PC-3 (cell line): ENCODE data around the gene CHRNB4. TPM values are rescaled to one million over a fixed set of nuclear protein-coding genes. Genes with fewer than 3 reads are reported as not detected.

Source experiments
- ATAC-seq: fragments of 200-7000 bp; cut with Tn5 transposase; 2 replicates; pipeline ENCODE4 v1.9.1; 2020; ENCODE audit warnings: mild to moderate bottlenecking, moderate library complexity
- BruUV-seq: library from RNA; stranded (reverse); fragments of 400-500 nt; replicated peaks from 2 replicates; lab custom pipeline; 2021; lab: Mats Ljungman, UMichigan
- CTCF ChIA-PET: fragments of 300-600 bp; sonication (Branson Sonifier 250); formaldehyde crosslinking; loops from one replicate; lab custom pipeline; 2022; ENCODE audit warnings: antibody characterized with exemption; lab: Charles Lee
- POLR2A ChIA-PET: fragments of 300-600 bp; sonication (Branson Sonifier 250); formaldehyde crosslinking; loops from one replicate; lab custom pipeline; 2022; ENCODE audit warnings: antibody characterized with exemption; ENCODE audit not compliant: unreplicated experiment; lab: Charles Lee
- DNase-seq: peaks from one replicate; pipeline ENCODE4 v3.0.0-alpha.2; 2015
- H2AFZ ChIP-seq: fragments of 300-600 bp; sonication (generic); 2 replicates; pipeline ENCODE4 v1.6.0; 2016; ENCODE audit warnings: antibody characterized with exemption, low read length
- H3F3A ChIP-seq: fragments of 300-600 bp; sonication (generic); one replicate; pipeline ENCODE4 v1.6.0; 2017; ENCODE audit warnings: antibody characterized with exemption, low read length, control low read depth, mild to moderate bottlenecking; ENCODE audit not compliant: unreplicated experiment
- H3K27ac ChIP-seq: fragments of 300-600 bp; sonication (generic); 2 replicates; pipeline ENCODE4 v1.5.1; 2016; ENCODE audit warnings: mild to moderate bottlenecking, low read length
- H3K27me3 ChIP-seq: fragments of 300-600 bp; sonication (generic); 2 replicates; pipeline ENCODE4 v1.6.1; 2016; ENCODE audit warnings: low read length, mixed read lengths
- H3K36me3 ChIP-seq: fragments of 300-600 bp; sonication (generic); 2 replicates; pipeline ENCODE4 v1.6.1; 2016; ENCODE audit warnings: low read depth, mixed run types, low read length, mixed read lengths
- H3K4me1 ChIP-seq: fragments of 300-600 bp; sonication (generic); 2 replicates; pipeline ENCODE4 v1.5.1; 2016; ENCODE audit warnings: low read length; ENCODE audit not compliant: insufficient read depth
- H3K4me2 ChIP-seq: fragments of 300-600 bp; sonication (generic); 2 replicates; pipeline ENCODE4 v1.6.0; 2016; ENCODE audit warnings: low read length
- H3K4me3 ChIP-seq: fragments of 300-600 bp; sonication (generic); 2 replicates; pipeline ENCODE4 v1.5.1; 2016; ENCODE audit warnings: mild to moderate bottlenecking, low read length, mixed read lengths
- H3K79me2 ChIP-seq: fragments of 300-600 bp; sonication (generic); 2 replicates; pipeline ENCODE4 v1.6.1; 2017; ENCODE audit warnings: low read length, mixed read lengths
- H3K9ac ChIP-seq: fragments of 300-600 bp; sonication (generic); 2 replicates; pipeline ENCODE4 v1.6.0; 2016; ENCODE audit warnings: mild to moderate bottlenecking, low read length
- H3K9me2 ChIP-seq: fragments of 300-600 bp; sonication (generic); replicated peaks from 2 replicates; pipeline ENCODE4 v1.6.1; 2016; ENCODE audit warnings: mixed run types, low read length, mixed read lengths
- H3K9me3 ChIP-seq: fragments of 300-600 bp; sonication (generic); 2 replicates; pipeline ENCODE4 v1.6.1; 2016; ENCODE audit warnings: low read length, mixed read lengths
- H4K20me1 ChIP-seq: fragments of 300-600 bp; sonication (generic); 2 replicates; pipeline ENCODE4 v1.6.1; 2016; ENCODE audit warnings: low read length, mixed read lengths
- CTCF ChIP-seq: fragments of 300-600 bp; sonication (generic); conservative IDR thresholded peaks from 2 replicates; pipeline ENCODE4 v1.5.1; 2017; ENCODE audit warnings: antibody characterized with exemption, low read depth, mild to moderate bottlenecking, low read length
- EZH2 ChIP-seq: fragments of 300-600 bp; sonication (generic); IDR thresholded peaks from one replicate; pipeline ENCODE4 v1.6.1; 2017; ENCODE audit warnings: antibody characterized with exemption, mild to moderate bottlenecking, low read length; ENCODE audit not compliant: unreplicated experiment
- EZH2phosphoT487 ChIP-seq: fragments of 300-600 bp; sonication (generic); IDR thresholded peaks from 2 replicates; pipeline ENCODE4 v1.6.1; 2018; ENCODE audit warnings: mild to moderate bottlenecking, antibody characterized with exemption, low read length, borderline replicate concordance
- intact Hi-C: fragments of 100-400 bp; cut with micrococcal nuclease; formaldehyde crosslinking; loops from 2 replicates; pipeline ENCODE4 v1.9.0; 2023
- total RNA-seq: library from RNA; depleted of rRNA; stranded (reverse); fragments of >200 nt; gene quantifications from 2 replicates; pipeline ENCODE4 v1.2.3, GENCODE V29; 2014

The CHRNB4 gene
- total RNA-seq, 1 experiment from 2014 or later, result not detected

- H3K36me3 ChIP-seq, result no peaks in the 10 kb centered on the region
- H3K9me3 ChIP-seq, result no peaks in the 10 kb centered on the region
- DNase-seq (no peak), ATAC-seq (no peak)
- TF ChIP-seq EZH2 (no peak), EZH2phosphoT487 (no peak), CTCF (no peak)
- no peaks in the 10 kb centered on the region for H3K4me1 ChIP-seq
- no peak overlapping the region for H2AFZ ChIP-seq
- BruUV-seq, result no TSS peak
- H3K27ac ChIP-seq, result no peak overlapping the region
- intact Hi-C loops, result no loop called here
- ChIA-PET CTCF (no interaction called here), POLR2A (no interaction called here)
- no peaks in the 10 kb centered on the region for H3K27me3 ChIP-seq
- H3K4me3 ChIP-seq, result no peak overlapping the region
- no peak overlapping the region for H3K9ac ChIP-seq
- no peaks in the 10 kb centered on the region for H4K20me1 ChIP-seq
- H3K9me2 ChIP-seq, result no peaks in the 10 kb centered on the region
- H3F3A ChIP-seq, result no peaks in the 10 kb centered on the region
- H3K79me2 ChIP-seq, result no peaks in the 10 kb centered on the region
- no peak overlapping the region for H3K4me2 ChIP-seq
Measured at GRCh38 chr15:78679089-78679511, 38.1 kb upstream of the CHRNB4 start.

GRCh38 chr15:78676424-78677110 lies 35.6 kb upstream of the CHRNB4 start:
- DNase-seq (no peak), ATAC-seq (no peak)
- BruUV-seq, result no TSS peak
- ChIA-PET POLR2A (no interaction called here), CTCF (no interaction called here)
- no peaks in the 10 kb centered on the region for H3K79me2 ChIP-seq
- no peak overlapping the region for H3K27ac ChIP-seq
- no peaks in the 10 kb centered on the region for H3F3A ChIP-seq
- TF ChIP-seq EZH2 (no peak), CTCF (no peak), EZH2phosphoT487 (no peak)
- no peaks in the 10 kb centered on the region for H3K4me1 ChIP-seq
- H3K9me2 ChIP-seq, result no peaks in the 10 kb centered on the region
- no peaks in the 10 kb centered on the region for H3K9me3 ChIP-seq
- H3K4me3 ChIP-seq, result no peak overlapping the region
- H2AFZ ChIP-seq, result no peak overlapping the region
- no peaks in the 10 kb centered on the region for H4K20me1 ChIP-seq
- H3K36me3 ChIP-seq, result no peaks in the 10 kb centered on the region
- H3K4me2 ChIP-seq, result no peak overlapping the region
- no peak overlapping the region for H3K9ac ChIP-seq
- intact Hi-C loops, result no loop called here
- no peaks in the 10 kb centered on the region for H3K27me3 ChIP-seq

- CTCF ChIA-PET, result no interaction called here
- BruUV-seq, result no TSS peak
Measured at GRCh38 chr15:78675617-78676360, 34.8 kb upstream of the CHRNB4 start.

More at GRCh38 chr15:78675617-78676360, 34.8 kb upstream of the CHRNB4 start:
- DNase-seq, result no peak
- H3K9me3 ChIP-seq, result no peaks in the 10 kb centered on the region
- H3K36me3 ChIP-seq, result no peaks in the 10 kb centered on the region
- H4K20me1 ChIP-seq, result no peaks in the 10 kb centered on the region
- no peak overlapping the region for H3K4me2 ChIP-seq
- no peaks in the 10 kb centered on the region for H3K79me2 ChIP-seq
- POLR2A ChIA-PET, result no interaction called here
- no peak overlapping the region for H3K27ac ChIP-seq
- no peaks in the 10 kb centered on the region for H3K4me1 ChIP-seq
- H3K9ac ChIP-seq, result no peak overlapping the region
- intact Hi-C loops, result no loop called here
- no peaks in the 10 kb centered on the region for H3K27me3 ChIP-seq
- TF ChIP-seq CTCF, result no peak
- no peak for TF ChIP-seq EZH2
- TF ChIP-seq EZH2phosphoT487, result no peak
- no peaks in the 10 kb centered on the region for H3K9me2 ChIP-seq
- no peaks in the 10 kb centered on the region for H3F3A ChIP-seq
- no peak for ATAC-seq
- H2AFZ ChIP-seq, result no peak overlapping the region
- H3K4me3 ChIP-seq, result no peak overlapping the region
